HepG2 (cell line): ENCODE measurements around the gene PFKL. TPM values are rescaled to one million over a fixed set of nuclear protein-coding genes. Genes with fewer than 3 reads are reported as not detected.

ENCODE experiments used
- ARHGAP35 ChIP-seq: sonication (generic); formaldehyde crosslinking; IDR thresholded peaks from 2 replicates; pipeline ENCODE4 v1.9.0; 2022; ENCODE audit warnings: mild to moderate bottlenecking, inconsistent platforms, moderate library complexity, missing genetic modification reagents, borderline replicate concordance
- EP300 ChIP-seq, 3 experiments: sonication (generic) in 1 of 3; formaldehyde crosslinking in 1 of 3; IDR thresholded peaks; 2 replicates each; pipeline versions ENCODE4 v1.5.1 to v1.6.1; 2011 to 2020; ENCODE audit warnings: low read depth in 2 of 3, low read length in 2 of 3, borderline replicate concordance in 1 of 3, improper control_type of control experiment in 1 of 3, mild to moderate bottlenecking in 1 of 3, missing genetic modification reagents in 1 of 3, moderate library complexity in 1 of 3
- ERF ChIP-seq: IDR thresholded peaks from 2 replicates; pipeline ENCODE4 v1.6.1; 2018; ENCODE audit warnings: missing biosample characterization, missing genetic modification reagents
- ETV5 ChIP-seq: IDR thresholded peaks from 2 replicates; pipeline ENCODE4 v1.6.1; 2018; ENCODE audit warnings: missing biosample characterization, missing genetic modification reagents, inconsistent platforms, borderline replicate concordance
- GFI1 ChIP-seq: sonication (generic); formaldehyde crosslinking; IDR thresholded peaks from 2 replicates; pipeline ENCODE4 v1.5.0; 2020; ENCODE audit warnings: missing genetic modification reagents, mild to moderate bottlenecking, borderline replicate concordance
- HOXA5 ChIP-seq: sonication (generic); formaldehyde crosslinking; IDR thresholded peaks from 2 replicates; pipeline ENCODE4 v1.4.0; 2020; ENCODE audit warnings: missing genetic modification reagents
- KLF15 ChIP-seq: sonication (generic); formaldehyde crosslinking; IDR thresholded peaks from 2 replicates; pipeline ENCODE4 v1.8.1; 2023; ENCODE audit warnings: borderline replicate concordance, mild to moderate bottlenecking, inconsistent platforms, missing genetic modification reagents, mixed read lengths
- MYC ChIP-seq: sonication (generic); formaldehyde crosslinking; IDR thresholded peaks from 2 replicates; pipeline ENCODE4 v1.9.0; 2021; ENCODE audit warnings: missing genetic modification reagents, borderline replicate concordance
- PHF21A ChIP-seq: sonication (generic); formaldehyde crosslinking; IDR thresholded peaks from 2 replicates; pipeline ENCODE4 v1.5.0; 2020; ENCODE audit warnings: mild to moderate bottlenecking, missing genetic modification reagents
- RBFOX2 ChIP-seq: fragments of 200-400 bp; formaldehyde crosslinking; IDR thresholded peaks from 2 replicates; pipeline ENCODE4 v1.6.1; 2017; ENCODE audit warnings: low read depth, mild to moderate bottlenecking, low read length
- REPIN1 ChIP-seq: sonication (generic); formaldehyde crosslinking; IDR thresholded peaks from 2 replicates; pipeline ENCODE4 v1.8.0; 2022; ENCODE audit warnings: missing genetic modification reagents, low read depth, mild to moderate bottlenecking, borderline replicate concordance
- RFX3 ChIP-seq: IDR thresholded peaks from 2 replicates; pipeline ENCODE4 v1.6.1; 2016; ENCODE audit warnings: missing biosample characterization, missing genetic modification reagents
- RXRB ChIP-seq: IDR thresholded peaks from 2 replicates; pipeline ENCODE4 v1.6.1; 2016; ENCODE audit warnings: borderline replicate concordance, missing genetic modification reagents, missing compliant biosample characterization
- SALL1 ChIP-seq: sonication (generic); formaldehyde crosslinking; IDR thresholded peaks from 2 replicates; pipeline ENCODE4 v1.8.0; 2022; ENCODE audit warnings: mild to moderate bottlenecking, missing genetic modification reagents
- SP4 ChIP-seq: sonication (generic); formaldehyde crosslinking; IDR thresholded peaks from 2 replicates; pipeline ENCODE4 v1.8.1; 2023; ENCODE audit warnings: mild to moderate bottlenecking, missing genetic modification reagents
- SP5 ChIP-seq: IDR thresholded peaks from 2 replicates; pipeline ENCODE4 v1.6.1; 2016; ENCODE audit warnings: low read depth, borderline replicate concordance
- STAT6 ChIP-seq: sonication (generic); formaldehyde crosslinking; IDR thresholded peaks from 2 replicates; pipeline ENCODE4 v1.4.0; 2020; ENCODE audit warnings: missing genetic modification reagents, mild to moderate bottlenecking, borderline replicate concordance
- TARDBP ChIP-seq: sonication (generic); formaldehyde crosslinking; IDR thresholded peaks from 2 replicates; pipeline ENCODE4 v1.8.0; 2022; ENCODE audit warnings: mild to moderate bottlenecking, missing genetic modification reagents
- ZBTB44 ChIP-seq: sonication (generic); formaldehyde crosslinking; IDR thresholded peaks from 2 replicates; pipeline ENCODE4 v1.4.0; 2020; ENCODE audit warnings: missing genetic modification reagents
- ZNF12 ChIP-seq: sonication (generic); formaldehyde crosslinking; IDR thresholded peaks from 2 replicates; pipeline ENCODE4 v1.5.0; 2020; ENCODE audit warnings: missing genetic modification reagents
- ZNF138 ChIP-seq: sonication (generic); formaldehyde crosslinking; IDR thresholded peaks from 2 replicates; pipeline ENCODE4 v1.5.0; 2020; ENCODE audit warnings: mild to moderate bottlenecking, low read depth, missing genetic modification reagents
- ZNF17 ChIP-seq: sonication (generic); formaldehyde crosslinking; IDR thresholded peaks from 2 replicates; pipeline ENCODE4 v1.5.0; 2020; ENCODE audit warnings: mild to moderate bottlenecking, missing genetic modification reagents
- ZNF264 ChIP-seq: sonication (generic); formaldehyde crosslinking; IDR thresholded peaks from 2 replicates; pipeline ENCODE4 v1.4.0; 2020; ENCODE audit warnings: missing genetic modification reagents
- ZNF34 ChIP-seq: sonication (generic); formaldehyde crosslinking; IDR thresholded peaks from 2 replicates; pipeline ENCODE4 v1.4.0; 2020; ENCODE audit warnings: mild to moderate bottlenecking, missing genetic modification reagents, borderline replicate concordance
- ZNF501 ChIP-seq: sonication (generic); formaldehyde crosslinking; IDR thresholded peaks from 2 replicates; pipeline ENCODE4 v1.5.1; 2020; ENCODE audit warnings: mild to moderate bottlenecking, moderate library complexity, missing genetic modification reagents
- ZNF619 ChIP-seq: sonication (generic); formaldehyde crosslinking; IDR thresholded peaks from 2 replicates; pipeline ENCODE4 v1.4.0; 2020; ENCODE audit warnings: mild to moderate bottlenecking, missing genetic modification reagents
- polyA plus RNA-seq, 8 experiments: library from polyadenylated mRNA; depleted of rRNA in 3 of 8; stranded (reverse) in 7 of 8; unstranded in 1 of 8; fragments of >200 nt; fragmentation: Illumina TruSeq in 4 of 8; extraction: Trizol in 4 of 8; gene quantifications; 2 replicates each; pipeline versions ENCODE4 v1.2.1 to v1.2.3, GENCODE V29; 2011 to 2016; ENCODE audit warnings: low read depth in 4 of 8, missing spikeins in 1 of 8, mixed read lengths in 1 of 8; ENCODE audit not compliant: insufficient read depth in 1 of 8
- total RNA-seq, 5 experiments: library from RNA; depleted of rRNA; stranded (reverse); fragments of >200 nt; fragmentation: Illumina TruSeq; extraction: Trizol; gene quantifications; 2 replicates each; pipeline ENCODE4 v1.2.3, GENCODE V29; 2016; ENCODE audit warnings: low read depth in 1 of 5
- TF ChIP-seq, protein P1 (sequence below): sonication (generic); IDR thresholded peaks from 2 replicates; pipeline ENCODE4 v1.6.1; 2016; ENCODE audit warnings: low read depth, borderline replicate concordance

Gene PFKL
- total and polyA plus RNA-seq, 2 of the 13 experiments (the other 11 are each of a cell fraction or from before 2014, with no cell fraction given) = 92.8 to 106 TPM

- no peak for TF ChIP-seq ZNF12 (CRISPR knock-in tag)
- TF ChIP-seq, protein P1, sequence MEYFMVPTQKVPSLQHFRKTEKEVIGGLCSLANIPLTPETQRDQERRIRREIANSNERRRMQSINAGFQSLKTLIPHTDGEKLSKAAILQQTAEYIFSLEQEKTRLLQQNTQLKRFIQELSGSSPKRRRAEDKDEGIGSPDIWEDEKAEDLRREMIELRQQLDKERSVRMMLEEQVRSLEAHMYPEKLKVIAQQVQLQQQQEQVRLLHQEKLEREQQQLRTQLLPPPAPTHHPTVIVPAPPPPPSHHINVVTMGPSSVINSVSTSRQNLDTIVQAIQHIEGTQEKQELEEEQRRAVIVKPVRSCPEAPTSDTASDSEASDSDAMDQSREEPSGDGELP = peak; percentile 16; the same call in 1 of the 2 replicates
- no peak for TF ChIP-seq ZBTB44
- TF ChIP-seq SALL1 (CRISPR knock-in tag) = peak; percentile 80
- TF ChIP-seq SP5 = peak; percentile 93
- 0 out of 2 replicates have a peak, but pooled peaks have one; percentile 35 for TF ChIP-seq TARDBP (CRISPR knock-in tag)
- no peak for TF ChIP-seq ZNF264 (CRISPR knock-in tag)
- TF ChIP-seq ZNF138 (CRISPR knock-in tag) = no peak
- no peak for TF ChIP-seq ZNF619
- 0 out of 2 replicates have a peak, but pooled peaks have one; percentile 33 for TF ChIP-seq SP4 (CRISPR knock-in tag)
- 0 out of 2 replicates have a peak, but pooled peaks have one; percentile 26 for TF ChIP-seq RBFOX2
- no peak for TF ChIP-seq RFX3 (CRISPR knock-in tag)
- TF ChIP-seq ZNF17 (CRISPR knock-in tag) = no peak
- TF ChIP-seq STAT6 = no peak
- peak; percentile 81; the same call in 1 of the 2 replicates for TF ChIP-seq RXRB (CRISPR knock-in tag)
- no peak for TF ChIP-seq GFI1
- TF ChIP-seq ZNF34 (CRISPR knock-in tag) = no peak
- TF ChIP-seq KLF15 (CRISPR knock-in tag) = no peak
- TF ChIP-seq EP300 (IDR thresholded peaks at IDR 0.05; ENCODE audit: low read depth in 2 of 2, low read length in 2 of 2) = no peak
- no peak for TF ChIP-seq EP300 (CRISPR knock-in tag; IDR thresholded peaks at IDR 0.05; ENCODE audit: borderline replicate concordance)
- TF ChIP-seq ZNF501 (CRISPR knock-in tag) = peak; percentile 57; the same call in 1 of the 2 replicates
- peak; percentile 90 for TF ChIP-seq ETV5 (CRISPR knock-in tag)
- TF ChIP-seq MYC (CRISPR knock-in tag) = peak; percentile 63; the same call in 1 of the 2 replicates
- no peak for TF ChIP-seq HOXA5 (CRISPR knock-in tag)
- TF ChIP-seq ARHGAP35 (CRISPR knock-in tag) = 0 out of 2 replicates have a peak, but pooled peaks have one; percentile 47
- no peak for TF ChIP-seq REPIN1
- peak; percentile 91; the same call in 1 of the 2 replicates for TF ChIP-seq PHF21A (CRISPR knock-in tag)
- TF ChIP-seq ERF = peak; percentile 56; the same call in 1 of the 2 replicates
Measured at GRCh38 chr21:44303490-44303981, 3.7 kb downstream of the PFKL start (continued).
